HEK293 (cell line): ENCODE results near the gene PDE4D.
A peak's percentile ranks its signal among the peaks of the same experiment; 100 is the strongest.

Experiments used
- CTCF ChIA-PET: fragments of 350-600 bp; formaldehyde crosslinking; extraction: SDS; loops from one replicate; lab custom pipeline; 2021; ENCODE audit warnings: antibody characterized with exemption; lab: Yijun Ruan, JAX
- POLR2A ChIA-PET: fragments of 300-600 bp; formaldehyde crosslinking; extraction: SDS; loops from one replicate; lab custom pipeline; 2020; ENCODE audit warnings: antibody characterized with exemption, inconsistent platforms; lab: Yijun Ruan, JAX
- H3K27ac ChIP-seq: fragments of 200-500 bp; sonication (Bioruptor generic); 2 replicates; pipeline ENCODE4 v1.5.1; 2014; ENCODE audit warnings: low read depth, low read length, control low read depth, inconsistent platforms; ENCODE audit errors: extremely low read depth
- H3K36me3 ChIP-seq, 2 experiments: fragments of 200-500 bp in 1 of 2; sonication (Bioruptor generic) in 1 of 2; 1 replicate in 1 of 2; 2 replicates in 1 of 2; pipeline ENCODE4 v1.5.1; 2014 to 2017; ENCODE audit warnings: inconsistent platforms in 2 of 2, low read length in 2 of 2; ENCODE audit not compliant: control insufficient read depth in 2 of 2, insufficient read depth in 1 of 2
- H3K4me1 ChIP-seq: fragments of 200-500 bp; sonication (Bioruptor generic); 2 replicates; pipeline ENCODE4 v1.5.1; 2014; ENCODE audit warnings: mild to moderate bottlenecking, low read length, inconsistent platforms; ENCODE audit not compliant: control insufficient read depth, insufficient read depth
- H3K4me3 ChIP-seq: 2 replicates; pipeline ENCODE4 v1.5.1; 2011; ENCODE audit warnings: low read depth, mild to moderate bottlenecking, control low read depth, low read length, moderate library complexity
- H3K9me3 ChIP-seq: fragments of 200-500 bp; sonication (Bioruptor generic); 2 replicates; pipeline ENCODE4 v1.5.1; 2014; ENCODE audit warnings: low read depth, low read length, inconsistent platforms; ENCODE audit not compliant: control insufficient read depth, insufficient read depth
- AEBP2 ChIP-seq: fragments of 450-650 bp; formaldehyde crosslinking; IDR thresholded peaks from 2 replicates; pipeline ENCODE4 v1.5.1; 2016; ENCODE audit warnings: missing biosample characterization, missing genetic modification characterization, borderline replicate concordance
- BCL6B ChIP-seq: fragments of 450-650 bp; formaldehyde crosslinking; IDR thresholded peaks from 2 replicates; pipeline ENCODE4 v1.5.1; 2017; ENCODE audit warnings: missing biosample characterization, missing genetic modification characterization
- GLI2 ChIP-seq: fragments of 450-650 bp; formaldehyde crosslinking; IDR thresholded peaks from 2 replicates; pipeline ENCODE4; 2017; ENCODE audit warnings: missing biosample characterization, missing genetic modification characterization, low read depth, borderline replicate concordance
- PRDM6 ChIP-seq: fragments of 450-650 bp; formaldehyde crosslinking; IDR thresholded peaks from 2 replicates; pipeline ENCODE4 v1.5.1; 2017; ENCODE audit warnings: missing biosample characterization, missing genetic modification characterization
- ZNF114 ChIP-seq: fragments of 450-650 bp; formaldehyde crosslinking; IDR thresholded peaks from 2 replicates; pipeline ENCODE4 v1.5.0; 2017; ENCODE audit warnings: missing biosample characterization, missing genetic modification characterization
- ZNF132 ChIP-seq: fragments of 450-650 bp; formaldehyde crosslinking; IDR thresholded peaks from 2 replicates; pipeline ENCODE4 v1.5.1; 2017; ENCODE audit warnings: missing biosample characterization, missing genetic modification characterization, borderline replicate concordance
- ZNF138 ChIP-seq: fragments of 450-650 bp; formaldehyde crosslinking; IDR thresholded peaks from 2 replicates; pipeline ENCODE4 v1.5.1; 2016; ENCODE audit warnings: missing biosample characterization, missing genetic modification characterization, borderline replicate concordance
- ZNF18 ChIP-seq: fragments of 450-650 bp; formaldehyde crosslinking; IDR thresholded peaks from 2 replicates; pipeline ENCODE4 v1.5.1; 2016; ENCODE audit warnings: missing biosample characterization, missing genetic modification characterization
- ZNF24 ChIP-seq: fragments of 450-650 bp; formaldehyde crosslinking; IDR thresholded peaks from 2 replicates; pipeline ENCODE4 v1.5.1; 2016; ENCODE audit warnings: missing biosample characterization, missing genetic modification characterization
- ZNF426 ChIP-seq: fragments of 450-650 bp; formaldehyde crosslinking; IDR thresholded peaks from 2 replicates; pipeline ENCODE4 v1.5.1; 2017; ENCODE audit warnings: missing biosample characterization, missing genetic modification characterization, mild to moderate bottlenecking, inconsistent platforms, moderate library complexity
- ZNF513 ChIP-seq: fragments of 450-650 bp; IDR thresholded peaks from 2 replicates; pipeline ENCODE4 v1.5.1; 2018; ENCODE audit warnings: missing biosample characterization, missing genetic modification characterization
- ZNF560 ChIP-seq: fragments of 450-650 bp; formaldehyde crosslinking; IDR thresholded peaks from 2 replicates; pipeline ENCODE4 v1.5.1; 2017; ENCODE audit warnings: missing biosample characterization, missing genetic modification characterization, borderline replicate concordance
- ZNF621 ChIP-seq: fragments of 450-650 bp; formaldehyde crosslinking; IDR thresholded peaks from 2 replicates; pipeline ENCODE4 v1.5.1; 2017; ENCODE audit warnings: missing biosample characterization, missing genetic modification characterization
- ZNF707 ChIP-seq: fragments of 450-650 bp; formaldehyde crosslinking; IDR thresholded peaks from 2 replicates; pipeline ENCODE4 v1.5.1; 2016; ENCODE audit warnings: missing biosample characterization, missing genetic modification characterization
- ZNF768 ChIP-seq: fragments of 450-650 bp; formaldehyde crosslinking; IDR thresholded peaks from 2 replicates; pipeline ENCODE4 v1.5.1; 2018; ENCODE audit warnings: missing biosample characterization, mild to moderate bottlenecking, missing genetic modification characterization
- ZNF785 ChIP-seq: fragments of 450-650 bp; formaldehyde crosslinking; IDR thresholded peaks from 2 replicates; pipeline ENCODE4 v1.5.1; 2016; ENCODE audit warnings: missing biosample characterization, missing genetic modification characterization
- ZSCAN23 ChIP-seq: fragments of 450-650 bp; formaldehyde crosslinking; IDR thresholded peaks from 2 replicates; pipeline ENCODE4 v1.5.1; 2016; ENCODE audit warnings: missing biosample characterization, missing genetic modification characterization

Gene PDE4D

GRCh38 chr5:59430066-59430685 is 463.4 kb downstream of the PDE4D start:
- POLR2A ChIA-PET = no interaction called here
- no peaks in the 10 kb centered on the region for H3K4me1 ChIP-seq
- H3K36me3 ChIP-seq = no peaks in the 10 kb centered on the region
- no peak overlapping the region for H3K27ac ChIP-seq
- TF ChIP-seq ZNF426 (tag by site-specific recombination) = no peak
- no peak for TF ChIP-seq ZNF560 (tag by site-specific recombination)
- TF ChIP-seq AEBP2 (tag by site-specific recombination) = no peak
- TF ChIP-seq ZNF24 (tag by site-specific recombination) = no peak
- TF ChIP-seq ZNF132 = no peak
- no peak for TF ChIP-seq ZNF621 (tag by site-specific recombination)
- no peak for TF ChIP-seq ZNF768
- TF ChIP-seq ZNF785 (tag by site-specific recombination) = no peak
- TF ChIP-seq ZNF18 (tag by site-specific recombination) = no peak
- no peak for TF ChIP-seq ZNF138
- no peak for TF ChIP-seq ZNF114 (tag by site-specific recombination)
- TF ChIP-seq, all 188 proteins: peak for 0
- CTCF ChIA-PET = no interaction called here
- Histone ChIP-seq H3K4me3 (no peak overlapping the region), H3K9me3 (no peaks in the 10 kb centered on the region)

- H3K36me3 ChIP-seq = no peaks in the 10 kb centered on the region
- POLR2A ChIA-PET = no interaction called here
- no peaks in the 10 kb centered on the region for H3K4me1 ChIP-seq
- CTCF ChIA-PET = no interaction called here
- H3K4me3 ChIP-seq = no peak overlapping the region
- no peak overlapping the region for H3K27ac ChIP-seq
- H3K9me3 ChIP-seq = no peaks in the 10 kb centered on the region
- TF ChIP-seq ZNF513 = no peak
- TF ChIP-seq ZNF621 (tag by site-specific recombination) = no peak
- 0 out of 2 replicates have a peak, but pooled peaks have one; percentile 1 for TF ChIP-seq BCL6B
- TF ChIP-seq PRDM6 (tag by site-specific recombination) = 0 out of 2 replicates have a peak, but pooled peaks have one; percentile 7
- TF ChIP-seq ZNF707 (tag by site-specific recombination) = no peak
- no peak for TF ChIP-seq ZSCAN23 (tag by site-specific recombination)
- TF ChIP-seq GLI2 = no peak
Observed at GRCh38 chr5:59428391-59428790, 465.1 kb downstream of the PDE4D start.
